OCI-LY3 (cell line): Measurements from ENCODE around the gene ERAL1.

ENCODE experiments used
- H2AFZ ChIP-seq: fragments of 200-600, 300-600 bp; shearing (Covaris generic); 2 replicates; pipeline ENCODE4 v1.6.0; 2014; ENCODE audit warnings: antibody characterized with exemption, low read depth, low read length
- H3K27ac ChIP-seq: fragments of 200-600, 300-600 bp; sonication (generic); 2 replicates; pipeline ENCODE4 v1.5.1; 2014; ENCODE audit warnings: mild to moderate bottlenecking, low read length, moderate library complexity, mixed read lengths
- H3K27me3 ChIP-seq: fragments of 200-600, 300-600 bp; sonication (generic); 2 replicates; pipeline ENCODE4 v1.6.1; 2014; ENCODE audit warnings: low read depth, low read length, mixed read lengths
- H3K36me3 ChIP-seq: fragments of 200-600, 300-600 bp; sonication (generic); replicated peaks from 2 replicates; pipeline ENCODE3; 2014; ENCODE audit warnings: low read depth, low read length, mixed read lengths
- H3K4me1 ChIP-seq: fragments of 300-600, 200-600 bp; sonication (generic); 2 replicates; pipeline ENCODE4 v1.6.1; 2014; ENCODE audit warnings: low read length, mixed read lengths
- H3K4me2 ChIP-seq: fragments of 200-600, 300-600 bp; sonication (generic); 2 replicates; pipeline ENCODE4 v1.6.1; 2014; ENCODE audit warnings: low read length, mixed read lengths
- H3K4me3 ChIP-seq: fragments of 300-600, 200-600 bp; sonication (generic); 2 replicates; pipeline ENCODE4 v1.5.1; 2014; ENCODE audit warnings: antibody characterized with exemption, mild to moderate bottlenecking, low read length, moderate library complexity
- H3K79me2 ChIP-seq: fragments of 300-600, 200-600 bp; shearing (Covaris generic); 2 replicates; pipeline ENCODE4 v1.6.1; 2014; ENCODE audit warnings: mild to moderate bottlenecking, low read length, mixed read lengths
- H3K9ac ChIP-seq: fragments of 300-600, 200-600 bp; shearing (Covaris generic); 2 replicates; pipeline ENCODE4 v1.6.0; 2014; ENCODE audit warnings: mild to moderate bottlenecking, low read length, moderate library complexity
- H3K9me3 ChIP-seq: fragments of 200-600, 300-600 bp; shearing (Covaris generic); 2 replicates; pipeline ENCODE4 v1.6.1; 2014; ENCODE audit warnings: low read length, mixed read lengths; ENCODE audit not compliant: insufficient read depth
- H4K20me1 ChIP-seq: fragments of 200-600, 300-600 bp; sonication (generic); 2 replicates; pipeline ENCODE4 v1.6.1; 2016; ENCODE audit warnings: low read length, mixed read lengths; ENCODE audit not compliant: insufficient read depth
- EZH2phosphoT487 ChIP-seq: fragments of 200-600 bp; shearing (Covaris generic); IDR thresholded peaks from 2 replicates; pipeline ENCODE4 v1.6.1; 2018; ENCODE audit warnings: antibody characterized with exemption, mixed run types, low read depth
- TF ChIP-seq, protein P1 (sequence below): fragments of 200-600, 300-600 bp; sonication (generic); IDR thresholded peaks from 2 replicates; pipeline ENCODE4 v1.5.1; 2014; ENCODE audit warnings: antibody characterized with exemption, low read length, low read depth

Gene ERAL1

DNA sequence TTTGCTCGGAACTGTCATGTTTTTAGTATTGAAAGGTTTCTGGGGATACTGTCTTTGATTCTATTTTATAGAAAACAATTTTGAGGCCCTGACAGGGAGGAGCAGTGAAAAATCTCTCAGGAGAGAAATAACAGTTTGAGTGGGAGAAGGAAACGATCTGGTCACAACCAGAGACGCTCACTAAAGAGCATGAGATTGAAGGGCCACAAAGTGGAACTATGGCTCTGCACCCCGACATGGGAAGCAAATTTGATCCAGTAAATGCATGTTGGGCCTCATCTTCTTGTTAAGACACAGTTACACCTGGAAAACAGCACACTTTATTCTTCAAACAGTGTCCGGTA, 492 bp downstream of the ERAL1 start:
- peaks cover 15% of the 10 kb centered on the region for H3K36me3 ChIP-seq
- peaks cover 18% of the 10 kb centered on the region for H3K79me2 ChIP-seq
- no peaks in the 10 kb centered on the region for H3K9me3 ChIP-seq
- H3K27me3 ChIP-seq, result no peaks in the 10 kb centered on the region
- H2AFZ ChIP-seq, result peak overlapping the region; percentile 98
- no peaks in the 10 kb centered on the region for H4K20me1 ChIP-seq
- peak overlapping the region; percentile 84 for H3K9ac ChIP-seq
- H3K4me2 ChIP-seq, result peak overlapping the region; percentile 96
- peak overlapping the region; percentile 49; the same call in 1 of the 2 replicates for H3K27ac ChIP-seq
- peaks cover 20% of the 10 kb centered on the region for H3K4me1 ChIP-seq
- peak overlapping the region; percentile 92 for H3K4me3 ChIP-seq
- TF ChIP-seq, protein P1, sequence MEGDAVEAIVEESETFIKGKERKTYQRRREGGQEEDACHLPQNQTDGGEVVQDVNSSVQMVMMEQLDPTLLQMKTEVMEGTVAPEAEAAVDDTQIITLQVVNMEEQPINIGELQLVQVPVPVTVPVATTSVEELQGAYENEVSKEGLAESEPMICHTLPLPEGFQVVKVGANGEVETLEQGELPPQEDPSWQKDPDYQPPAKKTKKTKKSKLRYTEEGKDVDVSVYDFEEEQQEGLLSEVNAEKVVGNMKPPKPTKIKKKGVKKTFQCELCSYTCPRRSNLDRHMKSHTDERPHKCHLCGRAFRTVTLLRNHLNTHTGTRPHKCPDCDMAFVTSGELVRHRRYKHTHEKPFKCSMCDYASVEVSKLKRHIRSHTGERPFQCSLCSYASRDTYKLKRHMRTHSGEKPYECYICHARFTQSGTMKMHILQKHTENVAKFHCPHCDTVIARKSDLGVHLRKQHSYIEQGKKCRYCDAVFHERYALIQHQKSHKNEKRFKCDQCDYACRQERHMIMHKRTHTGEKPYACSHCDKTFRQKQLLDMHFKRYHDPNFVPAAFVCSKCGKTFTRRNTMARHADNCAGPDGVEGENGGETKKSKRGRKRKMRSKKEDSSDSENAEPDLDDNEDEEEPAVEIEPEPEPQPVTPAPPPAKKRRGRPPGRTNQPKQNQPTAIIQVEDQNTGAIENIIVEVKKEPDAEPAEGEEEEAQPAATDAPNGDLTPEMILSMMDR, result no peak
- TF ChIP-seq EZH2phosphoT487, result no peak

DNA sequence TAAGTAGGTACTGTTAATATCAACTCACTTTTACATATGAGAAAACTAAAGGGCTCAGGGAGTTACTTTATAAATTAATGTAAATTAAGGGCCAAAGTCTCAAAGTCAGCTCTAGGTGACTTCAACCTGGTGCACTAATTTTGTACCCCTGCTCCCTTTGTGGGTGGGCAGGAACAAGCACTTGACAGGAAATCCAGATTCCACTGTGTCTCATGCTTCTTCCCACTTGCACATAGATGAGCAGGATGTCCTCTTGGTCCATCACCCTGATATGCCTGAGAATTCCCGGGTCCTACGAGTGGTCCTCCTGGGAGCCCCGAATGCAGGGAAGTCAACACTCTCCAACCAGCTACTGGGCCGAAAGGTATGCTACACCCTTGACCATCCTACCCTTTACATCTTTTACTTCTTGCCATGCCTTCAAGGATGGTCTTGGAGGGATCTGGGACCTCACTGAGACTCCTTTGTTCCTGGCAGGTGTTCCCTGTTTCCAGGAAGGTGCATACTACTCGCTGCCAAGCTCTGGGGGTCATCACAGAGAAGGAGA, 1.3 kb downstream of the ERAL1 start:
- Histone ChIP-seq H3K36me3 (peaks cover 19% of the 10 kb centered on the region), H2AFZ (no peak overlapping the region), H4K20me1 (no peaks in the 10 kb centered on the region), H3K4me1 (peaks cover 20% of the 10 kb centered on the region), H3K4me3 (peak overlapping the region; percentile 92), H3K79me2 (peaks cover 18% of the 10 kb centered on the region), H3K4me2 (peak overlapping the region; percentile 96), H3K9ac (no peak overlapping the region), H3K27ac (no peak overlapping the region), H3K9me3 (no peaks in the 10 kb centered on the region), H3K27me3 (no peaks in the 10 kb centered on the region)
- no peak for TF ChIP-seq EZH2phosphoT487
- TF ChIP-seq, protein P1, result no peak

DNA sequence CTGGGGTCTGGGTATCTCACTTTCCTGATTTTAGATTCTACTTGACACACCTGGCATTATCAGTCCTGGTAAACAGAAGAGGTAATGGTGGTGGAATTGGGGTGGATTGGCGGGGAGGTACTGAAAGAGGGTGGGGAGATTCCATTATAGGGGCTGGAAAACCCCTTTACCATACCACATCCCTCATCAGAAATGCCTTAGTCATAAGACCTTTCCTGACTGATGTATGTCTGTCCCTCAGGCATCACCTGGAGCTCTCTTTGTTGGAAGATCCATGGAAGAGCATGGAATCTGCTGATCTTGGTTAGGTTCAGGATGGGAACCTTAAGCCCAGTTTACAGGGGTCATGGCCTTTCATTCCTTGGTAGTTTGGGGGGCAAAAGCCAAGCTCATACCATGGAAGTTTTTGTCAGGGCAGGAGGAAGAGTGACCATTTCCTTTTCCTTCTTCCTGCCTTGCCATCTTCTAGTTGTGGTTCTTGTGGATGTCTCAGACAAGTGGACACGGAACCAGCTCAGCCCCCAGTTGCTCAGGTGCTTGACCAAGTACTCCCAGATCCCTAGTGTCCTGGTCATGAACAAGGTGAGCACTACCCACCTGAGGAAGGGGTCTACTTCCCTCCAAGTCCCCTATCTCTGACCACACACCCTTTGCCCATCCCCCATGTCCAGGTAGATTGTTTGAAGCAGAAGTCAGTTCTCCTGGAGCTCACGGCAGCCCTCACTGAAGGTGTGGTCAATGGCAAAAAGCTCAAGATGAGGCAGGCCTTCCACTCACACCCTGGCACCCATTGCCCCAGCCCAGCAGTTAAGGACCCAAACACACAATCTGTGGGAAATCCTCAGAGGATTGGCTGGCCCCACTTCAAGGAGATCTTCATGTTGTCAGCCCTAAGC, 3.3 kb downstream of the ERAL1 start:
- Histone ChIP-seq H3K27ac (peak overlapping the region; percentile 35; the same call in 1 of the 2 replicates), H3K9me3 (no peaks in the 10 kb centered on the region), H4K20me1 (no peaks in the 10 kb centered on the region), H3K36me3 (peaks cover 19% of the 10 kb centered on the region), H3K4me2 (0 out of 2 replicates have a peak overlapping the region, but pooled peaks have one; percentile 24), H3K4me3 (no peak overlapping the region), H3K79me2 (peaks cover 18% of the 10 kb centered on the region), H3K4me1 (peaks cover 20% of the 10 kb centered on the region), H3K9ac (no peak overlapping the region), H3K27me3 (no peaks in the 10 kb centered on the region), H2AFZ (no peak overlapping the region)
- TF ChIP-seq, protein P1, result no peak
- no peak for TF ChIP-seq EZH2phosphoT487

DNA sequence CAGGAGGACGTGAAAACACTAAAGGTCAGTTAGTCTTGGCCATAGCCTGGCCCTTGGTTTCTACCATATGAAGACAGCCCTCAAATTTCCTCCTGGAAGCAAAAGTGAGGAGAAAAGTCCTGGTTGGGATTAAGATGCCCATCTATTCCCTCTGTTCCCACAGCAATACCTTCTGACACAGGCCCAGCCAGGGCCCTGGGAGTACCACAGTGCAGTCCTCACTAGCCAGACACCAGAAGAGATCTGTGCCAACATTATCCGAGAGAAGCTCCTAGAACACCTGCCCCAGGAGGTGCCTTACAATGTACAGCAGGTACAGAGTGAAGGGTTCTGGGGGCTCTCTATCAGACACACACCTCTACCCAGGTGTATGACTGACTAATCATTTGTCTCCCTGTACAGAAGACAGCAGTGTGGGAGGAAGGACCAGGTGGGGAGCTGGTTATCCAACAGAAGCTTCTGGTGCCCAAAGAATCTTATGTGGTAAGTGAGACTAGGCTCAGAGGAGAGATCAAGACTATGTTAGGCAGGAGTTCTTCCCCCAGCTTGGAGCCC, 4.1 kb downstream of the ERAL1 start:
- Histone ChIP-seq H3K27ac (no peak overlapping the region), H3K79me2 (peaks cover 18% of the 10 kb centered on the region), H3K9ac (no peak overlapping the region), H4K20me1 (no peaks in the 10 kb centered on the region), H3K4me2 (no peak overlapping the region), H3K27me3 (no peaks in the 10 kb centered on the region), H3K9me3 (no peaks in the 10 kb centered on the region), H3K4me1 (peaks cover 20% of the 10 kb centered on the region), H2AFZ (no peak overlapping the region), H3K36me3 (peaks cover 19% of the 10 kb centered on the region), H3K4me3 (no peak overlapping the region)
- TF ChIP-seq EZH2phosphoT487, result no peak
- TF ChIP-seq, protein P1, result no peak
